Endothelial cell of umbilical vein (primary cell): Measurements from ENCODE around the gene DNAH1.

Experiments used
- EZH2 ChIP-seq: IDR thresholded peaks from 2 replicates; pipeline ENCODE4 v1.6.1; 2012; ENCODE audit warnings: borderline replicate concordance, low read depth, mild to moderate bottlenecking, moderate library complexity, low read length, inconsistent platforms; ENCODE audit not compliant: severe bottlenecking
- FOS ChIP-seq: IDR thresholded peaks from 2 replicates; pipeline ENCODE4 v1.6.1; 2011; ENCODE audit warnings: mild to moderate bottlenecking, low read length, moderate library complexity, borderline replicate concordance; ENCODE audit not compliant: insufficient read depth
- GATA2 ChIP-seq: IDR thresholded peaks from 2 replicates; pipeline ENCODE4 v1.7.0; 2011; ENCODE audit warnings: low read depth, mild to moderate bottlenecking, moderate library complexity, mixed read lengths, low read length; ENCODE audit not compliant: insufficient read length, insufficient read depth
- JUN ChIP-seq: IDR thresholded peaks from 2 replicates; pipeline ENCODE4 v1.6.1; 2011; ENCODE audit warnings: borderline replicate concordance, low read depth; ENCODE audit not compliant: insufficient read length, insufficient read depth
- MAX ChIP-seq: IDR thresholded peaks from 2 replicates; pipeline ENCODE4 v1.6.1; 2011; ENCODE audit not compliant: insufficient read depth, insufficient read length
- MYC ChIP-seq: IDR thresholded peaks from one replicate; pipeline ENCODE4 v1.6.1; 2011; ENCODE audit warnings: mild to moderate bottlenecking, low read depth, low read length
- POLR2A ChIP-seq: IDR thresholded peaks from 2 replicates; pipeline ENCODE4 v1.6.1; 2012; ENCODE audit warnings: low read depth, mild to moderate bottlenecking, control low read depth, low read length
- POLR2AphosphoS5 ChIP-seq: IDR thresholded peaks from 2 replicates; pipeline ENCODE4 v1.6.1; 2012; ENCODE audit warnings: low read depth, mild to moderate bottlenecking, control low read depth, low read length, moderate library complexity; ENCODE audit not compliant: insufficient read depth
- TF ChIP-seq, protein P1 (sequence below), 2 donors: IDR thresholded peaks; 1 replicate in 1 of 2; 2 replicates in 1 of 2; pipeline ENCODE4 v1.5.1; 2011; ENCODE audit warnings: low read length in 2 of 2, mild to moderate bottlenecking in 2 of 2, moderate library complexity in 2 of 2, control low read depth in 1 of 2, inconsistent platforms in 1 of 2, low read depth in 1 of 2; ENCODE audit not compliant: insufficient read depth in 1 of 2; ENCODE audit errors: extremely low read depth in 1 of 2

DNA sequence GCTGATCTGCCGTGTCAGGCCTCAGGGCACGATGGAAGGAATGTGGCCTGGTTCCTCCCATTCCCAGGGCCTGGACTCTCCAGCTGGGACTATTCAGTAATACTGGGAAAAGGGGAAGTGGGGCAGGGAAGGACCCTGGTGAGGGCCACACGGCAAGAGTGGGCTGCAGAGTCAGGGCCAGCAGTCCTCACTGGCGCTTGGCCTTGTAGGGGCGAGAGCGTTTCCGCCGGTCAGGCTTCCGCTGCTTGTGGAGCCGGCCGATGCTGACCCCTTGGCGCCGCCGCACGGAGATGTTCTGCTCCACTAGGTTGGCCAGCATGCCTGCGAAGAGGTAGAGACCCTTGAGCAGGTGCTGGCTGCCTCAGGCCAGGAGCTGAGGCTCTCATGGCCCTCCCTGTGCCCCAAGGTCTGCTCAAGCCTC is 86.0 kb downstream of the DNAH1 start:
- TF ChIP-seq EZH2 (no peak), POLR2A (no peak), FOS (no peak), MYC (no peak), POLR2AphosphoS5 (no peak), MAX (no peak), JUN (no peak), GATA2 (no peak)
- TF ChIP-seq, protein P1, sequence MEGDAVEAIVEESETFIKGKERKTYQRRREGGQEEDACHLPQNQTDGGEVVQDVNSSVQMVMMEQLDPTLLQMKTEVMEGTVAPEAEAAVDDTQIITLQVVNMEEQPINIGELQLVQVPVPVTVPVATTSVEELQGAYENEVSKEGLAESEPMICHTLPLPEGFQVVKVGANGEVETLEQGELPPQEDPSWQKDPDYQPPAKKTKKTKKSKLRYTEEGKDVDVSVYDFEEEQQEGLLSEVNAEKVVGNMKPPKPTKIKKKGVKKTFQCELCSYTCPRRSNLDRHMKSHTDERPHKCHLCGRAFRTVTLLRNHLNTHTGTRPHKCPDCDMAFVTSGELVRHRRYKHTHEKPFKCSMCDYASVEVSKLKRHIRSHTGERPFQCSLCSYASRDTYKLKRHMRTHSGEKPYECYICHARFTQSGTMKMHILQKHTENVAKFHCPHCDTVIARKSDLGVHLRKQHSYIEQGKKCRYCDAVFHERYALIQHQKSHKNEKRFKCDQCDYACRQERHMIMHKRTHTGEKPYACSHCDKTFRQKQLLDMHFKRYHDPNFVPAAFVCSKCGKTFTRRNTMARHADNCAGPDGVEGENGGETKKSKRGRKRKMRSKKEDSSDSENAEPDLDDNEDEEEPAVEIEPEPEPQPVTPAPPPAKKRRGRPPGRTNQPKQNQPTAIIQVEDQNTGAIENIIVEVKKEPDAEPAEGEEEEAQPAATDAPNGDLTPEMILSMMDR (IDR thresholded peaks at IDR 0.05; ENCODE audit: extremely low read depth in 1 of 2, insufficient read depth in 1 of 2, low read depth in 1 of 2, low read length in 2 of 2) = no peak
